Cardiac fibroblast (primary cell): ENCODE results near the gene SNX11.
A peak's percentile ranks its signal among the peaks of the same experiment; 100 is the strongest.

Experiments used
- DNase-seq, 2 donors: peaks; one replicate each; pipeline versions ENCODE4 v3.0.0 to v3.0.0-alpha.2; 2010; ENCODE audit warnings: low read depth in 2 of 2
- H3K4me3 ChIP-seq, 2 donors: replicated peaks in 1 of 2; 1 replicate in 1 of 2; 2 replicates in 1 of 2; pipeline ENCODE4 v1.5.1; 2011; ENCODE audit warnings: low read depth in 2 of 2, low read length in 2 of 2, mild to moderate bottlenecking in 2 of 2, moderate library complexity in 1 of 2
- TF ChIP-seq, protein P1 (sequence below): IDR thresholded peaks from one replicate; pipeline ENCODE4 v1.5.1; 2011; ENCODE audit warnings: low read depth, mild to moderate bottlenecking, low read length, inconsistent platforms

SNX11 gene

DNA sequence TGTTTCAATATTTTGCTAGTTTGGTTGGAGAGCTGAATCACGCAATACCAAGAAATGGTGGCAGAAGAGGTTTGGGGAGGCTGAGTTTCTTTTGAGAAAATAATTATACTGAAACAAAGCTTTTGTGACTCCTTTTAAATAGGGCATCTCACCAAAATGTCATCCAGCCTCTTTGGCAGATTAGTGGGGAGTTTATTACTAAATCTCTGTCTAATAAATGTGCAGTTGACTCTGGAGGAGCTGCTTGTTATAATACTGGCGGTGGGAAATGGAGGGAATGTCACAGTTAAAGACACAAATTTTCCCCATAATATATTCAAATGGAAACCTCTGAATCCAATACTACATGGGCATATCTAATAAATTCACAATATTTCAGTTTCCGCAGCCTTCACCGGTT is 44.7 kb downstream of the SNX11 start:
- TF ChIP-seq, protein P1, sequence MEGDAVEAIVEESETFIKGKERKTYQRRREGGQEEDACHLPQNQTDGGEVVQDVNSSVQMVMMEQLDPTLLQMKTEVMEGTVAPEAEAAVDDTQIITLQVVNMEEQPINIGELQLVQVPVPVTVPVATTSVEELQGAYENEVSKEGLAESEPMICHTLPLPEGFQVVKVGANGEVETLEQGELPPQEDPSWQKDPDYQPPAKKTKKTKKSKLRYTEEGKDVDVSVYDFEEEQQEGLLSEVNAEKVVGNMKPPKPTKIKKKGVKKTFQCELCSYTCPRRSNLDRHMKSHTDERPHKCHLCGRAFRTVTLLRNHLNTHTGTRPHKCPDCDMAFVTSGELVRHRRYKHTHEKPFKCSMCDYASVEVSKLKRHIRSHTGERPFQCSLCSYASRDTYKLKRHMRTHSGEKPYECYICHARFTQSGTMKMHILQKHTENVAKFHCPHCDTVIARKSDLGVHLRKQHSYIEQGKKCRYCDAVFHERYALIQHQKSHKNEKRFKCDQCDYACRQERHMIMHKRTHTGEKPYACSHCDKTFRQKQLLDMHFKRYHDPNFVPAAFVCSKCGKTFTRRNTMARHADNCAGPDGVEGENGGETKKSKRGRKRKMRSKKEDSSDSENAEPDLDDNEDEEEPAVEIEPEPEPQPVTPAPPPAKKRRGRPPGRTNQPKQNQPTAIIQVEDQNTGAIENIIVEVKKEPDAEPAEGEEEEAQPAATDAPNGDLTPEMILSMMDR, result no peak
- DNase-seq, result no peak
- H3K4me3 ChIP-seq, result no peak overlapping the region

DNA sequence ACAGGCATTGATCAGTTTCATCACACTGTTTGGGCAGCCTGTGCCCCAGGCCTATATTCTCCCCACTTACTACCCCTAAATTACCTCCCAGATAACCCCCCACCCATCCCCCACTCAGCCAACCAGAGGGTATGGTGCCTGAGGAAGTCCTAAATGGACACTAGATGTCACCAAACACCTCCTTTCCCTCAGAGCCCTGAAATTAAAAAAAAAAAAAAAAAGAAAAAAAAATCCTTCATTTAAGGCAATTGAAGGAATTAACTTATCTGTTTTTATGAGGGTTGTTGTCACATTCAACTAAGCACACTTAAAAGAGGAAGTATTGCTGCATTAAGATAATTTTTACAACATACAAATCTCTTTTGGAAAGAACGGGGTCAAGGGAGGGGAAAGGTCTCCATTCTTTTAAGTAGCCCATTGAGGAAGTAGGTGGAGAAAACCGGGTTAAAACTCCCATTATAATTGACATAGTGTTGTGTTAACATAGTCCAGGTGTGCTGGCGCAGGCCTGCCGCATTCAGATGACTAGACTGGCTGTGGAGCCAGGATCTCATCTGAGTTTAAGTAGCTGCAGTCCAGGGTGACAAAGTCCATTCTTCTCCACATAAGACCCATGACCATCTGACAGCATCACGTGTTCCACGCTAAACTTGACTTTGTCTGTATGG is 46.3 kb downstream of the SNX11 start:
- no peak overlapping the region for H3K4me3 ChIP-seq
- peak; percentile 59 to 60 for DNase-seq
- TF ChIP-seq, protein P1, result peak; percentile 48

DNA sequence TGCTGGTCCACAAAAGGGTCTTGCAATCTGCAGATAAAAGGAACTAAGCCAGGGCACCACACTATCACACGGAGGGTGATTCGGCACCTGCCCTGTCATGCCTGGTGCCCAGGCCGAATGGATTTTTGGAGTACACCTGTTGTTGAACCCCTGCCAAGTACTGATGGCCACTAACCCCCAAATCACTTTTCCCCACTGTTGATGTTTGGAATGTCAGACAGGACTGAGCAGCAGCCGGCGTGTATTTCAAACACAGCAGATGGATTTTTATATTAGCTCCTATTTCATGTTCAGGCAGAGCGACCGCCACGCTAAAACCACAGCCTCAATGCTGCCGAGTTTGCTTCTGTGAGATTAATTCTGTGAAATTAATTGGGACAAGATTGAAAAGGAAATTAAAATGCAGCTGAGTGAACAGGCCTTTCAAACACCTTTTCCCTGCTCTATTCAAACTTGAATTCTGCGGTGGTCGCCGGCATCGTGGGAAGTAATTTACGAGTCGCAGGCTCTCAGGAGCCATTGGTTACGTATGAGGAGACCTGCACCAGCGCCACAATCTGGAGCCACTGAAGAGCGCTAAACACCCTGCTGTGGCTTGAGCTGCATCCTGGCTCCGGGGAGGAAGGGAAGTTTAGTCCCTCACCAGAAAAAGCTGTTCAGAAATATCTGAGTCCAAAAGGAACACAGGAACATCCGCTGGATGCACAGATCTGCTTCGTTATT is 48.5 kb downstream of the SNX11 start:
- H3K4me3 ChIP-seq, result no peak overlapping the region
- TF ChIP-seq, protein P1, result no peak
- DNase-seq, result no peak

DNA sequence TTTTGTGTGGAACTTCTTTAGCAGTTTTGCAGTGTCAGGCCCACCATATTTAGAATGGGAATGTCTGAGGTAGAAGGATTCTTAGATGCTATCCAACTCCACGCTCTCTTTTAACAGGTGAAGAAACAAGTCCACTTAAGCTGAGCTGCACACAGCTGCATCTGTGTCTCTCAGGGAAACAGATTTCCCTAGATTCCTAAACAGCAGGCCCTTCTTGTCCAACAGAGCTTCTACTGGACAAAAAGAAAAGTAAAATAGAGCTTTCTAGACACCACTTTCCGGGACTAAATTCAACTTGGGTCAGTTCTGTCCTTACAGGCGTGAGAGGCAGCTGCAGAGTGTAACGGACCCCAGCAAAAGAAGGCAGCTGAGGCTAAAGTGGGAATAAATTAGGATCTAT is 51.7 kb downstream of the SNX11 start:
- no peak for DNase-seq
- TF ChIP-seq, protein P1, result no peak
- H3K4me3 ChIP-seq, result no peak overlapping the region

DNA sequence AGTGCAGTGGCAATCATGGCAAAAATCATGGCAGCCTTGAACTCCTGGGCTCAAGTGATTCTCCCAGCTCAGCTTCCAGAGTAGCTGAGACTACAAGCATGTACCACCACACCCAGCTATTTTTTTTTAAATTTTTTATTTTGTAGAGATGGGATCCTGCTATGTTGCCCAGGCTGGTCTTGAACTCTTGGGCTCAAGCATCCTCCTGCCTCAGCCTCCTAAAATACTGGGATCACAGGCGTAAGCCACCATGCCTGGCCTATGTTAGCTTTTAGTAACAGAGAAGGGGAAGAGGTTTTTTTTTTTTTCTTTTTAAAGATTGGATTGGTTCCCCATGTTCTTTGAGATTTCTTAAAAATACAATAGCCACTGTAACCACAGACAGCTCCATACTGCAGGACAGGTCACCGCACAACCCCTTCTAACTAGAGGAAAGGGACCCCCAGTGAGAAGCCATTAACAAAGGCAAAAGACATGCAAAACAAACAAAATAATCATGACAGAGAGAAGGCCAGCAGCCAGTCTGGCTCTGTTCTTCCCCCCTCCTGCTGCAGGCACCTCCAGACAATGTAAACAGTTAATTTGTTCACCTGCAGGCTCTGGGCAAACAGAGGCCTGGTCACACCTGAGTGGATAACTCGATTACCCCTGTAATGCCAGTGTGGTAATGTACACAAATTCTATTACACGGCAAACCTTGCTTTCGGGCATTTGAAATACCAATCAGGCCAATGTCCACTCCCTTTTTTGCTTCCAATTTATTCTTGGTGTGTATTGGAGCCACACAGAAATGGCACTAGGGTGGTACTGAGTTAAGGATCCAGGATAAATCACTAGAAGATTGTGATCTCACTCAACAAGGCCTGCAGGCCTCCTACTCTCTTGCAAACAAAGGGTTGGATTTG is 52.9 kb downstream of the SNX11 start:
- no peak overlapping the region for H3K4me3 ChIP-seq
- TF ChIP-seq, protein P1, result no peak
- no peak for DNase-seq

DNA sequence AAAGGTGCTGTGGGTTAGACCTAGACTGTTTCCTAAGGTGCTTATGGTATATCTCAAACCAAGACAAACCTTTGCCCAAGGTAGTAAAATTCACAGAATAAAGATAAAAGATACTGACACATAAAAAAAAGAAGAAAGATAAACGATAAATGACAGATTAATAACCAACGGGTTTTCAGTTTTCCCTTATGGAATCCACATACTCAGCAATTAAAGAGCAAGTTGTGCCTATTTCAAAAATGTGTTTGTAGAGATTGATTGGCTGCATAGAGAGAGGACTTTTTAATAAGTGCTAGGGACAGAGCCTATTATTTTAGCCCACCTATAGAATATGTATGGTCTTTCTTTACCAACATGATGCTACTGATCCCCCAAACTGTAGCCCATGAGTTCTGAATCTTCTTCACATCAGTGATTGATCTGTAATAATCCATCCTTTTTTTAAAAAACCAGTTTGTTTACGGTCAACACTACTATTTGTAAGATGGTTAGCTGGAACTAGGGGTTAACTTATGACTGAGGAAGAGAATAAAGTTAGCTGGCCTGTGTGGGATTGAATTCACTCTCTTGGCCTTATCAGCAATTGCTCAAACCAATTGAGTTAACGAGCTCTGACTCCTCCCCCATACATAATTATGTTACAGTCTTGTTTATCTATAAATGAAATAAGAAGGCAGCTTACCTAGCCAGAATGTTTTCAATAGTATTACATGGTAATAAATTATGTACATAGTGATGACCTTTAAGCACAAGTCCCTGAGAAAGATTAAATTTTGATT is 53.8 kb downstream of the SNX11 start:
- TF ChIP-seq, protein P1, result no peak
- DNase-seq, result no peak
- H3K4me3 ChIP-seq, result no peak overlapping the region
